Lung (tissue), 12 donors: Measurements from ENCODE around the gene QKI. TPM values are rescaled to one million over a fixed set of nuclear protein-coding genes. Genes with fewer than 3 reads are reported as not detected.

Source experiments
- ATAC-seq: fragments of 200-7000 bp; cut with Tn5 transposase; one replicate; pipeline ENCODE4 v1.9.1; 2020; ENCODE audit warnings: moderate number of reproducible peaks; ENCODE audit not compliant: insufficient read depth, low FRiP score
- DNase-seq, 3 donors: peaks; one replicate each; pipeline ENCODE4 v3.0.0-alpha.2; 2013 to 2017
- H3K27ac ChIP-seq, 2 donors: one replicate each; pipeline ENCODE4 v1.5.1; 2013; ENCODE audit warnings: mild to moderate bottlenecking in 2 of 2, moderate library complexity in 2 of 2, control low read depth in 1 of 2, inconsistent platforms in 1 of 2, low read depth in 1 of 2, low read length in 1 of 2
- H3K27me3 ChIP-seq, 3 donors: one replicate each; pipeline ENCODE4 v1.5.1; 2013; ENCODE audit warnings: low read length in 2 of 3; ENCODE audit not compliant: control insufficient read depth in 3 of 3, insufficient read depth in 3 of 3
- H3K36me3 ChIP-seq, 4 donors: one replicate each; pipeline ENCODE4 v1.5.1; 2013; ENCODE audit warnings: low read length in 4 of 4, mild to moderate bottlenecking in 1 of 4, moderate library complexity in 1 of 4; ENCODE audit not compliant: control insufficient read depth in 4 of 4, insufficient read depth in 4 of 4
- H3K4me1 ChIP-seq, 5 donors: one replicate each; pipeline ENCODE4 v1.5.1; 2013; ENCODE audit warnings: low read length in 5 of 5, mild to moderate bottlenecking in 2 of 5, moderate library complexity in 1 of 5; ENCODE audit not compliant: control insufficient read depth in 5 of 5, insufficient read depth in 5 of 5
- H3K4me3 ChIP-seq: one replicate; pipeline ENCODE4 v1.5.1; 2013; ENCODE audit warnings: mild to moderate bottlenecking, control low read depth, moderate library complexity
- H3K9ac ChIP-seq, 2 donors: one replicate each; pipeline ENCODE4 v1.5.1; 2013; ENCODE audit warnings: low read length in 2 of 2, control low read depth in 1 of 2; ENCODE audit not compliant: insufficient read depth in 1 of 2
- H3K9me3 ChIP-seq, 4 donors: one replicate each; pipeline ENCODE4 v1.5.1; 2013; ENCODE audit warnings: low read length in 3 of 4, mild to moderate bottlenecking in 1 of 4, moderate library complexity in 1 of 4; ENCODE audit not compliant: control insufficient read depth in 4 of 4, insufficient read depth in 3 of 4
- WGBS, 2 donors: extraction: QIAGEN DNeasy Blood & Tissue Kit; methylation state at CpG; one replicate each; pipeline ENCODE4 v1.1.7; 2013; 5-methylcytosine and 5-hydroxymethylcytosine counted together
- polyA plus RNA-seq, 2 donors: library from polyadenylated mRNA; stranded (reverse); fragments of 200-250 nt; gene quantifications; one replicate each; pipeline ENCODE4 v1.2.1, GENCODE V29; 2013
- total RNA-seq, 2 donors: library from RNA; depleted of rRNA in 1 of 2; stranded (reverse); fragments of >200 nt in 1 of 2; gene quantifications; one replicate each; pipeline ENCODE4 v1.2.1, GENCODE V29; 2014 to 2021
- TF ChIP-seq, protein P1 (sequence below): IDR thresholded peaks from 2 replicates; pipeline ENCODE4 v1.5.1; 2012; ENCODE audit warnings: mild to moderate bottlenecking; ENCODE audit errors: control extremely low read depth, extremely low read depth
- donor health status: control.
- donor health status: control.
- donor health status: Bipolar disorder and iron deficiency.
- donor health status: healthy.
- donor health status: DM: yes; HTN: yes; CAD: no.

Gene QKI
- total and polyA plus RNA-seq, 4 donors: 20.6 to 228 (median 114) TPM

DNA sequence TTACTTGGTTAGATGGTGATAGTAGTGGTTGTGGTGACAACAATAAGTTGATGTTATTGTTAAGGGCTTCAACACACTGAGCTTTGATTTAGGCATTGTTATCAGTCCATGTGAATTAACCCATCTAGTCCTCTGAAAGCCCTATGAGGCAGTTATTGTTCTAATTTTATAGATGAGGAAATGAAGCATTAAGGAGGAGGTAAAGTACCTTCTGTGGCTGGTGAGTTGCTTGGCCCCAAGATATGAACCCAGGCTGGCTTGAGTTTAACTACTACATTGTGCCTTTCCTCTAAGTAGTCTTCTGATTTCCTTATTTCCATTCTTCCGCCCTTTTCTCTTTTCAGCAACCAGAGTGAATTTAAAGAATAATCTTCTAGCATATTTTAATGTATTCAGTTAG, 81.7 kb downstream of the QKI start:
- Histone ChIP-seq H3K36me3 (no peaks in the 10 kb centered on the region), H3K9me3 (no peaks in the 10 kb centered on the region), H3K4me1 (peaks cover 0 to 36% (median 4%) of the 10 kb centered on the region in 5 donors), H3K27me3 (no peaks in the 10 kb centered on the region), H3K27ac (peak overlapping the region in 1 of 2 donors; percentile 1), H3K4me3 (no peak overlapping the region), H3K9ac (no peak overlapping the region)
- ATAC-seq (no peak), DNase-seq (no peak)
- TF ChIP-seq, protein P1, sequence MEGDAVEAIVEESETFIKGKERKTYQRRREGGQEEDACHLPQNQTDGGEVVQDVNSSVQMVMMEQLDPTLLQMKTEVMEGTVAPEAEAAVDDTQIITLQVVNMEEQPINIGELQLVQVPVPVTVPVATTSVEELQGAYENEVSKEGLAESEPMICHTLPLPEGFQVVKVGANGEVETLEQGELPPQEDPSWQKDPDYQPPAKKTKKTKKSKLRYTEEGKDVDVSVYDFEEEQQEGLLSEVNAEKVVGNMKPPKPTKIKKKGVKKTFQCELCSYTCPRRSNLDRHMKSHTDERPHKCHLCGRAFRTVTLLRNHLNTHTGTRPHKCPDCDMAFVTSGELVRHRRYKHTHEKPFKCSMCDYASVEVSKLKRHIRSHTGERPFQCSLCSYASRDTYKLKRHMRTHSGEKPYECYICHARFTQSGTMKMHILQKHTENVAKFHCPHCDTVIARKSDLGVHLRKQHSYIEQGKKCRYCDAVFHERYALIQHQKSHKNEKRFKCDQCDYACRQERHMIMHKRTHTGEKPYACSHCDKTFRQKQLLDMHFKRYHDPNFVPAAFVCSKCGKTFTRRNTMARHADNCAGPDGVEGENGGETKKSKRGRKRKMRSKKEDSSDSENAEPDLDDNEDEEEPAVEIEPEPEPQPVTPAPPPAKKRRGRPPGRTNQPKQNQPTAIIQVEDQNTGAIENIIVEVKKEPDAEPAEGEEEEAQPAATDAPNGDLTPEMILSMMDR: no peak
- 96% methylated on average over 1 of the region's 1 CpG for WGBS, 2 donors

DNA sequence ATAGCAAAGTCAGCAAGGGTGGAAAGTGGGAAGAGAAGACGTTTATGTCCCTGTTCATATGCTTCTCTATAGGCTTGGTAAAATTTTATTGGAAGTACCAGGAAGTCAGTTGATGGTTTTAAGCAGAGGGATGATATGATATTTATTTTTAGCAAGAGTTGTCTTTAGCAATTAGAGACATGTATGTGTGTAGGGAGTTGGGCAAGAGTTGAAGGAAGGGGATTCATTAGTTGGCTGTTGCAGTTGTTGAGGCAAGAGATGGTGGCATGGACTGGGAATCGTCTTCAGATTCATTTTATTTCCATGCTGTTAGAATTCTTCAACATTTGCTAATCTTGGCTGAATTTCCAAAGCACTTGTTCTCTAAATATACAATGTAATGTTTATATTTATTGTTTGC, 85.6 kb downstream of the QKI start:
- no peak for ATAC-seq
- peaks cover 0 to under 1% (median 0%) of the 10 kb centered on the region in 4 donors for H3K36me3 ChIP-seq

DNA sequence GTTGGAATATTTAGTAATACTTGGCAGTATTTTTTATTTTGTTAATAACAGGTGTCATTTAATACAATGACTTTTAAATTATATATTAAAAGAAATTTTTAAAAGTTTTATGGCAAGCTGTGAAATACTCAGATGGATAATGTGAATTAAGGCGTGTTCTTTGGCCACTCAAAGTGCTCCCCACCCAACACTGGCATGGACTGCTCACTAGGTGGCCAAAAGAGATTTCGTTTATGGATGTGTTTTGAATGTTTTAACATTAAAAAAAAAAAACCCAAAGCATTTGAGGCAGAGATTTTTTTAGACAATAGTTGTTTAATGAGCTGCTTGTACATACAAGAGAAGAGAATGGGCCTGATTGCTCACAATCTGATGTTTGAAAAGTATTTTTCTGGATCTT, 86.5 kb downstream of the QKI start:
- DNase-seq (peak in 1 of 3 donors; percentile 37), ATAC-seq (no peak)
- peaks cover 0 to 33% (median 4%) of the 10 kb centered on the region in 5 donors for H3K4me1 ChIP-seq
- TF ChIP-seq, protein P1: no peak
- H3K4me3 ChIP-seq: no peak overlapping the region
- peaks cover 0 to 10% (median 0%) of the 10 kb centered on the region in 4 donors for H3K36me3 ChIP-seq
- H3K27me3 ChIP-seq: no peaks in the 10 kb centered on the region
- H3K9me3 ChIP-seq: peaks cover 0 to 7% (median 0%) of the 10 kb centered on the region in 4 donors
- no peak overlapping the region for H3K9ac ChIP-seq
- 70 to 81% methylated on average over 2 of the region's 2 CpGs for WGBS, 2 donors
- no peak overlapping the region for H3K27ac ChIP-seq

More for the DNA sequence above, 85.6 kb downstream of the QKI start:
- peaks cover 0 to 5% (median 0%) of the 10 kb centered on the region in 4 donors for H3K9me3 ChIP-seq
- no peak overlapping the region for H3K4me3 ChIP-seq
- 53 to 62% methylated on average over 2 of the region's 2 CpGs for WGBS, 2 donors
- H3K27me3 ChIP-seq: no peaks in the 10 kb centered on the region
- TF ChIP-seq, protein P1: no peak
- H3K4me1 ChIP-seq: peaks cover 0 to 33% (median 4%) of the 10 kb centered on the region in 5 donors
- peak overlapping the region in 1 of 2 donors; percentile 56 for H3K27ac ChIP-seq
- H3K9ac ChIP-seq: no peak overlapping the region
- no peak for DNase-seq

DNA sequence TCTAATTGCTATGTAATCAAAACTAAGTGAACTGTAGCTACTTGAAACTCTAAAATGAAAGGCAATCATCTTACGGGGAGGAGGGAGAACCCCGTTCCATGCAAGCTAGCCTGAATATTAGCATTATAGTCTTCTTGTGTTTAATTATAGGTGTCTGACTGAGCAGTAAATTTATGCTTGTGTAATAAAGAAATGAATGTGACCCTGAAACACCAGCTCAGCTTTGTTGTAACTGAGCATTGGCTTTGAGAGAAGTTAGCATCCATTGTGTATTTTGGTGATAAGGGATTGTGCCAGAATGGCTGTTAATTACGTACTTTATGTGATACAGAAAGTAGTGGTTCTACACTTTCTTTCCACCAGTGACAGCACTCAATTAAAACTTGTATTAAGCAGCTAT, 86.9 kb downstream of the QKI start:
- H3K27ac ChIP-seq: no peak overlapping the region
- peaks cover 0 to 7% (median 0%) of the 10 kb centered on the region in 4 donors for H3K9me3 ChIP-seq
- H3K4me3 ChIP-seq: no peak overlapping the region
- ATAC-seq: no peak
- H3K36me3 ChIP-seq: peaks cover 0 to 14% (median 0%) of the 10 kb centered on the region in 4 donors
- no peak overlapping the region for H3K9ac ChIP-seq
- TF ChIP-seq, protein P1: no peak
- no peaks in the 10 kb centered on the region for H3K27me3 ChIP-seq
- WGBS, 2 donors: 61 to 83% methylated on average over 3 of the region's 3 CpGs
- peak in 1 of 3 donors; percentile 15 for DNase-seq
- H3K4me1 ChIP-seq: peaks cover 0 to 29% (median 4%) of the 10 kb centered on the region in 5 donors
